ENCODE measurements around the gene OXNAD1. TPM values are rescaled to one million over a fixed set of nuclear protein-coding genes. Genes with fewer than 3 reads are reported as not detected.

OXNAD1 gene
- total and polyA plus RNA-seq, 10 of the 15 experiments (the other 5 are each of a cell fraction or from before 2014, with no cell fraction given) = 5.6 to 27.8 (median 16.2) TPM

DNA sequence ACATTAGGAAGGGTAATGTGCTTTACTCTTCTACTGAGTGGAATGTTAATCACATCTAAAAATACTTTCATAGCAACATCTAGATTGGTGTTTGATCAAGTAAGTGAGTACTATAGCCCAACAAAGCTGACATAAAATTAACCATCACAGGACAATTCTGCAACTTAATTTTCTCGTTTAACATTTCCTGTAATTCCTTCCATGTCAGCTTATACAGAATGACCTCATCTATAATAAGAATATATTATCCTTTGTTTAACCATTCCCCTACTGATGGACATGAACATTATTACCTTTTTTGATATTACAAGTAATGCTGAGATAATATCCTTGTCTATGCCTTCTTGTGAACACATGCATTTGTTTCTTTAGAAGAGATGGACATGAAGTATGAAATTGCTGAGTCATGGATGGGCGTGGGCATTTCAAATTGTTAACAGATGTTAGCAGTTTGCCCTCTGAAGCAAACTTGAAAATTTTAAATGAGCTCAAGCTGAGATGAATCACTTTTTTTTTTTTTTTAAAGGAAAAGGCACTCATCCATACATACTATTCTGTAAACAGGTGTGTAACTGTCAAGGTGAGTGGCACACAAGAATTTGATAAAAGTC lies 85.1 kb downstream of the OXNAD1 start:
- H3K4me1 ChIP-seq (ENCODE audit: control insufficient read depth, insufficient read depth, low read length) = no peaks in the 10 kb centered on the region
- intact Hi-C loops (cut with micrococcal nuclease; ENCODE audit: unreplicated experiment) = no loop called here
- no peak overlapping the region for H3K9ac ChIP-seq (ENCODE audit: control insufficient read depth, insufficient read depth, low read length)
- no peaks in the 10 kb centered on the region for H4K20me1 ChIP-seq (ENCODE audit: control insufficient read depth, insufficient read depth)
- DNase-seq (ENCODE audit: low read depth, low spot score) = no peak
- H3K4me3 ChIP-seq = no peak overlapping the region
- no peak for FAIRE-seq
- no peak overlapping the region for H2AFZ ChIP-seq (ENCODE audit: control insufficient read depth, low read depth, low read length)
- POLR2A ChIA-PET = interaction anchor here (0.6 kb wide), 1 partner anchor 221 kb away, joined by 6 read pairs; no protein-coding TSS in a partner anchor
- in situ Hi-C loops (cut with MboI) = no loop called here
- no peak for TF ChIP-seq NFYA (IDR thresholded peaks at IDR 0.05; ENCODE audit: borderline replicate concordance, low read depth, low read length)
- no peak for TF ChIP-seq RELA (IDR thresholded peaks at IDR 0.05; ENCODE audit: borderline replicate concordance, partially characterized antibody)
- TF ChIP-seq, protein P1, sequence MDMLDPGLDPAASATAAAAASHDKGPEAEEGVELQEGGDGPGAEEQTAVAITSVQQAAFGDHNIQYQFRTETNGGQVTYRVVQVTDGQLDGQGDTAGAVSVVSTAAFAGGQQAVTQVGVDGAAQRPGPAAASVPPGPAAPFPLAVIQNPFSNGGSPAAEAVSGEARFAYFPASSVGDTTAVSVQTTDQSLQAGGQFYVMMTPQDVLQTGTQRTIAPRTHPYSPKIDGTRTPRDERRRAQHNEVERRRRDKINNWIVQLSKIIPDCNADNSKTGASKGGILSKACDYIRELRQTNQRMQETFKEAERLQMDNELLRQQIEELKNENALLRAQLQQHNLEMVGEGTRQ (IDR thresholded peaks at IDR 0.05; ENCODE audit: borderline replicate concordance, low read depth, low read length) = no peak
- TF ChIP-seq ESRRA (IDR thresholded peaks at IDR 0.05; ENCODE audit: low read length) = no peak
- TF ChIP-seq CREB1 (IDR thresholded peaks at IDR 0.05; ENCODE audit: low read depth) = no peak
- TF ChIP-seq ZBTB33 (IDR thresholded peaks at IDR 0.05) = no peak
- no peak for TF ChIP-seq CBFB (IDR thresholded peaks at IDR 0.05; ENCODE audit: low read depth)
- no peak for TF ChIP-seq EGR1 (IDR thresholded peaks at IDR 0.05; ENCODE audit: borderline replicate concordance in 1 of 2, low read depth in 2 of 2, low read length in 2 of 2)
- no peak for TF ChIP-seq CREM (IDR thresholded peaks at IDR 0.05; ENCODE audit: low read depth)
- TF ChIP-seq IRF4 (IDR thresholded peaks at IDR 0.05; ENCODE audit: low read depth, low read length) = no peak
- TF ChIP-seq MXI1 (IDR thresholded peaks at IDR 0.05; ENCODE audit: low read depth, low read length) = no peak
- TF ChIP-seq GABPA (IDR thresholded peaks at IDR 0.05; ENCODE audit: low read depth) = no peak
- TF ChIP-seq ZSCAN29 (IDR thresholded peaks at IDR 0.05) = no peak
- TF ChIP-seq HDGF (IDR thresholded peaks at IDR 0.05) = no peak
- TF ChIP-seq RBBP5 (conservative IDR thresholded peaks at IDR 0.05) = no peak
- TF ChIP-seq SPI1 (IDR thresholded peaks at IDR 0.05; ENCODE audit: borderline replicate concordance, insufficient read depth, low read depth, low read length) = no peak
- TF ChIP-seq BRCA1 (IDR thresholded peaks at IDR 0.05; ENCODE audit: low read depth, low read length) = no peak
- no peak for TF ChIP-seq TBL1XR1 (IDR thresholded peaks at IDR 0.05; ENCODE audit: low read depth, low read length)
- no peak for TF ChIP-seq SUPT20H (IDR thresholded peaks at IDR 0.05; ENCODE audit: borderline replicate concordance, control insufficient read depth, low read depth, low read length)
- H3K4me2 ChIP-seq (ENCODE audit: control insufficient read depth, insufficient read depth) = no peak overlapping the region
- no peak overlapping the region for H3K27ac ChIP-seq (ENCODE audit: control insufficient read depth, insufficient read depth)
- 0% methylated on average over 2 of the region's 2 CpGs for WGBS (ENCODE audit: insufficient coverage, insufficient replicate concordance, low lambda C conversion rate, missing lambda C conversion rate)
- no peaks in the 10 kb centered on the region for H3K27me3 ChIP-seq (replicated peaks in 1 of 2; ENCODE audit: control insufficient read depth in 2 of 2, insufficient read depth in 2 of 2, low read length in 1 of 2)
- SMC1A ChIA-PET (ENCODE audit: uncharacterized antibody, unreplicated experiment) = interaction anchor here (0.6 kb wide), 1 partner anchor 24 kb away, joined by 4 read pairs; no protein-coding TSS in a partner anchor
- CTCF ChIA-PET = interaction anchor here (0.6 to 1.0 kb wide), 2 partner anchors 179 to 516 kb away, joined by 4 read pairs; no protein-coding TSS in a partner anchor
- BruUV-seq (replicated peaks) = no TSS peak
- H3K9me3 ChIP-seq (replicated peaks; ENCODE audit: control insufficient read depth, insufficient read depth, low read length) = no peaks in the 10 kb centered on the region
- RAD21 ChIA-PET (ENCODE audit: unreplicated experiment) = no interaction called here
- H3K36me3 ChIP-seq (ENCODE audit: control insufficient read depth in 2 of 2, insufficient read depth in 2 of 2, low read length in 1 of 2) = peaks cover 32 to 58% of the 10 kb centered on the region in 2 experiments
- ATAC-seq = no peak
- H3K79me2 ChIP-seq (ENCODE audit: control insufficient read depth, insufficient read depth, low read length) = no peaks in the 10 kb centered on the region; the same call in 1 of the 2 replicates
